BE2C (cell line): ENCODE measurements around the gene BEST4.

Experiments used
- DNase-seq: peaks from one replicate; pipeline ENCODE4 v3.0.0-alpha.2; 2020
- H3K27me3 ChIP-seq: fragments of 250-450 bp; sonication (Bioruptor Pico); 2 replicates; pipeline ENCODE4 v1.5.1; 2020; ENCODE audit warnings: mild to moderate bottlenecking
- H3K36me3 ChIP-seq: fragments of 250-450 bp; sonication (Bioruptor Pico); 2 replicates; pipeline ENCODE4 v1.5.1; 2020; ENCODE audit warnings: mild to moderate bottlenecking
- H3K4me1 ChIP-seq: fragments of 250-450 bp; sonication (Bioruptor Pico); 2 replicates; pipeline ENCODE4 v1.5.1; 2020
- H3K4me3 ChIP-seq: 2 replicates; pipeline ENCODE4 v1.5.1; 2011; ENCODE audit warnings: low read depth, low read length
- H3K9me3 ChIP-seq: fragments of 250-450 bp; sonication (Bioruptor Pico); 2 replicates; pipeline ENCODE4 v1.5.1; 2020
- CTCF ChIP-seq: IDR thresholded peaks from 2 replicates; pipeline ENCODE4 v1.5.1; 2012; ENCODE audit warnings: mild to moderate bottlenecking, low read depth, low read length

Gene BEST4

GRCh38 chr1:44830900-44831304 is 42.9 kb upstream of the BEST4 start:
- no peaks in the 10 kb centered on the region for H3K4me1 ChIP-seq
- H3K36me3 ChIP-seq: no peaks in the 10 kb centered on the region
- H3K4me3 ChIP-seq: no peak overlapping the region
- H3K27me3 ChIP-seq: no peaks in the 10 kb centered on the region
- no peak for TF ChIP-seq CTCF
- no peak for DNase-seq
- no peaks in the 10 kb centered on the region for H3K9me3 ChIP-seq

- Histone ChIP-seq H3K9me3 (no peaks in the 10 kb centered on the region), H3K4me3 (no peak overlapping the region), H3K36me3 (no peaks in the 10 kb centered on the region), H3K4me1 (no peaks in the 10 kb centered on the region), H3K27me3 (no peaks in the 10 kb centered on the region)
- no peak for DNase-seq
- no peak for TF ChIP-seq CTCF
Observed at GRCh38 chr1:44829506-44830384, 41.8 kb upstream of the BEST4 start.

GRCh38 chr1:44828841-44829440 is 41.0 kb upstream of the BEST4 start:
- no peak for TF ChIP-seq CTCF
- Histone ChIP-seq H3K9me3 (no peaks in the 10 kb centered on the region), H3K4me1 (no peaks in the 10 kb centered on the region), H3K27me3 (no peaks in the 10 kb centered on the region), H3K36me3 (no peaks in the 10 kb centered on the region), H3K4me3 (no peak overlapping the region)
- DNase-seq: no peak

GRCh38 chr1:44828003-44828651 is 40.2 kb upstream of the BEST4 start:
- no peak for TF ChIP-seq CTCF
- Histone ChIP-seq H3K9me3 (no peaks in the 10 kb centered on the region), H3K4me1 (no peaks in the 10 kb centered on the region), H3K36me3 (no peaks in the 10 kb centered on the region), H3K4me3 (no peak overlapping the region), H3K27me3 (no peaks in the 10 kb centered on the region)
- DNase-seq: no peak

- H3K4me3 ChIP-seq: no peak overlapping the region
- no peaks in the 10 kb centered on the region for H3K9me3 ChIP-seq
- TF ChIP-seq CTCF: no peak
- no peaks in the 10 kb centered on the region for H3K36me3 ChIP-seq
- H3K4me1 ChIP-seq: no peaks in the 10 kb centered on the region
- no peak for DNase-seq
- H3K27me3 ChIP-seq: no peaks in the 10 kb centered on the region
Observed at GRCh38 chr1:44827197-44828002, 39.4 kb upstream of the BEST4 start.
